HG02852 (cell line): ENCODE results near the gene PACSIN3.
A peak's percentile ranks its signal among the peaks of the same experiment; 100 is the strongest.
"Not testable (repeated sequence)": the region's sequence is repeated elsewhere in the genome, so short reads cannot be mapped to it uniquely, and the experiment has no call there.

Experiments
- ATAC-seq: cut with Tn5 transposase; IDR thresholded peaks from one replicate; pipeline ENCODE4 v1.9.1; 2021; ENCODE audit warnings: mild to moderate bottlenecking, moderate library complexity; ENCODE audit not compliant: unreplicated experiment

Gene PACSIN3

DNA sequence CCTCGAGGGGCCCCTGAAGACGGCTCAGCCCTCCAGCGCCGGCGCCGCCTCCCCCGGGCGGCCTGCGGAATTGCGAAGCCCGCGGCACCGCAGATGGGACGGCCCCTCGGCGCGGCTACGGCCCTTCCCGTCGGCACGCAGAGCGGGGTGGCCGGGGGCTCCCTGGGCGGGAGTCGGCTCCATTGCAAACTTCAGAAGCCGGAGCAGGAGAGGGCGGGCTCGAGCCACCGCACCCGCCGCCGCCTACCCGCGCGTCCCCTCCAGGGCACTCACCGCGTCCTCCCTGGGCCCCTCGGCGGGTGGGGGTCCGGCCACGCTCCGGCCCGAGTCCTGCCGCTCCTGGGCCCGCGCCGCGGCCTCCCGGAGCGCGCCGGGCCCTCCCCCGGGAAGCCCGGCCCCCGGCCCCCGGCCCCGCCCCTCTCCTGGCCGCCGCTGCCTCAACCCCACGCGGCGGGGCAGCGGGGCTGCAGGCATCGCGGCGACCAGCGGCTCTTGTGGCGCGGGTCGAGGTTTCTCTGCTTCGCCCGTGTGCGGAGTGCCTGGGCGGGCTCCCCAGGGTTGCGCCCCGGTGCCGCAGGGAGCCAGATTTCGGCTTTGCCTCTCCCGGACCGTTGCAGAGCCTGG, at the start of gene PACSIN3:
TSS of gene PACSIN3 (minus strand) at position 359 of the 624 bp plus-strand sequence. CDS start 3,707 bp downstream, outside the sequence.
- peak; percentile 60 for ATAC-seq

DNA sequence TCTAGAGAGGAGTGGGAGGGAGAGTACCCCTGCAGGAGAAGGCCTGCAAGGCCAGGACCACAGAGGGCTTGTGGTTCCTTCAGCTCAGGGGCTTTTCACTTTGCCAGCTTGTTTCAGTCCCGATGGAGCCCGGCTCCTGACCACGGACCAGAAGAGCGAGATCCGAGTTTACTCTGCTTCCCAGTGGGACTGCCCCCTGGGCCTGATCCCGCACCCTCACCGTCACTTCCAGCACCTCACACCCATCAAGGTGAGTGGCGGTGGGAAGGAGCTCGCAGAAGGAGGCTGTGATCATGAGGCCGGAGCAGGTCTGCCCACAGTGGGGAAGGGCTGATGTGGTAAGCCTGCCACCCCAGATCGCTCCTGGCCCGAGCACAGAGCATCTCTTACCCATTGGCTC, 48.9 kb upstream of the PACSIN3 start:
- no peak for ATAC-seq

DNA sequence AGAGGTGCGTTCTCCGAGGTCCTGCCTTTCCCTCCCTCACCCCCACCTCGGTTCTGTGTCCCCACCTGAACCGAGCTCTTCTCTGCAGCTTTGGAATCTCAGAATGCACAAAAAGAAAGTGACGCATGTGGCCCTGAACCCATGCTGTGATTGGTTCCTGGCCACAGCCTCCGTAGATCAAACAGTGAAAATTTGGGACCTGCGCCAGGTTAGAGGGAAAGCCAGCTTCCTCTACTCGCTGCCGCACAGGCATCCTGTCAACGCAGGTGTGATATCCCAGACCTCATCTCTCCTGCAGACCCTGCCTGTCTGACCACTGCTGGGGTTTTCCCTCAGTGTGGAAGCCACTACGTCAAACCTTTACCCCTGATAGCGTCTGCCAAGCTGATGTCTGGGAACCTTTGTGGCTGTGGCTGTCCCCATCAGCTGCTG, 48.5 kb upstream of the PACSIN3 start:
- ATAC-seq: no peak

DNA sequence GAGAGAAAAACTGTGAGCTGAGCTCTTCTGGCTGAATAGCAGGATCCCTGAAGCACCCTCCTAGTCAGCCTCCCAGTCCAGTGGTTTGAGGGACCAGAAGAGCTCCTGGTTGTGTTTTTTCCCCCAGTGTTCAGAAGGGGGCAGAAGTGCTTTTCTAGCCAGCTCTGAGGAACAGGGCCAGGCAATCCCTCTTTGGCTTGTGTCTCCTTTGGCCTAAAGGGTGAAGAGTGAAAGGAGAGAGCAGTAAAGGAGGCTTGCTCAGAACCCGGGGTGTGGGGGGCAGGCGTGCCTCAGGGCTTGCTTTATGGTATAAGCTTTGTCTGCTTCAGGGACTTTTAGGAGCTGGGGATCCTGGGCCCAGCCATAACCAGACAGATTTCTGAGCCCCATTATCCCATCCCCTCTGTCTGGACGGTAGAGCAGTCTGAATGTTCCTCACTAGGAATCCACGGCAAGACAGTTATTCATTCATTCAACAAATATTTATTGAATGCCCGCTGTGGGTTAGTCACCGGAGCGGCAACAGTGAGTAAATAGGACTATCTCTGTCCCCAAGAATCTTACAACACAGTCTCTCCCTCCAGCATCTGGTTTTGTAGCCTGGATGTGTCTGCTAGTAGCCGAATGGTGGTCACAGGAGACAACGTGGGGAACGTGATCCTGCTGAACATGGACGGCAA, 47.9 kb upstream of the PACSIN3 start:
- ATAC-seq: no peak

DNA sequence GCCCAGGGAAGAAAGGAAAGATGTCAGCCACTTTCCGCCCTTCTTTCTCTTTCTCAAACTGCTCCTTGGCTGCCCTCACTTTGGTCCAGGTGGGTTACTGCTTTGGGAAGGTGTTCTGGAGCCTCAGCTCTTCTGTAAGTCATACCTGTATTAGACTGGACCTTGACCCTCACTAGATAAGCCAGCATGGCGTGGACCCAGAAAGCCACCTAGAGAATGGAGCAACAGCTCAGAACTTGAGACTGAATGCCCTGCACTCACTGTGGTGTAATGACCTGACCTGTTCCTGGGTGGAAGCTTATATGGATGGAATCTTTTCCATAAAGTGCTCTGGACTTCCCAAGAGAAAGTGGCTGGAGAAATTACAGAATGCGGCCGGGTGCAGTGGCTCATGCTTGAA, 46.8 kb upstream of the PACSIN3 start:
- ATAC-seq: no peak

DNA sequence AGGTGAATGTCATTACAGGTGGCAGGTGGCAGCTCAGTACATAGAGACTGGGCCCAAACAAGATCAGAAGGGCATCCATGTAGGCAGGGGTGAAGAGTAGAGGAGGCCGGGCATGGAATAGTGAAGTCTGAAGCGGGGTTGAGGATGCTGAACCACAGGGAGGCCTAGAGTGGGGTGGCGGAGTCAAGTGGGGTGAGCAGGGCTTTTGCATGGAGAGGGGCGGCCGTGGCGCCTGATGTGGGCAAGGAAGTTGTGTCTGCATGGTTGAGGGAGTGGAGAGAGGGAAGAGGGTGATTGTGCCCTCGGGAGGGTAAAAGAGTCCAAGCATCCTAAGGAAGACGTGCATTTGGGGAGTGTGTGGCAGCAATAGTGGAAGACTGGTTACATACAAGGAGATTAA, 42.9 kb upstream of the PACSIN3 start:
- ATAC-seq: no peak

DNA sequence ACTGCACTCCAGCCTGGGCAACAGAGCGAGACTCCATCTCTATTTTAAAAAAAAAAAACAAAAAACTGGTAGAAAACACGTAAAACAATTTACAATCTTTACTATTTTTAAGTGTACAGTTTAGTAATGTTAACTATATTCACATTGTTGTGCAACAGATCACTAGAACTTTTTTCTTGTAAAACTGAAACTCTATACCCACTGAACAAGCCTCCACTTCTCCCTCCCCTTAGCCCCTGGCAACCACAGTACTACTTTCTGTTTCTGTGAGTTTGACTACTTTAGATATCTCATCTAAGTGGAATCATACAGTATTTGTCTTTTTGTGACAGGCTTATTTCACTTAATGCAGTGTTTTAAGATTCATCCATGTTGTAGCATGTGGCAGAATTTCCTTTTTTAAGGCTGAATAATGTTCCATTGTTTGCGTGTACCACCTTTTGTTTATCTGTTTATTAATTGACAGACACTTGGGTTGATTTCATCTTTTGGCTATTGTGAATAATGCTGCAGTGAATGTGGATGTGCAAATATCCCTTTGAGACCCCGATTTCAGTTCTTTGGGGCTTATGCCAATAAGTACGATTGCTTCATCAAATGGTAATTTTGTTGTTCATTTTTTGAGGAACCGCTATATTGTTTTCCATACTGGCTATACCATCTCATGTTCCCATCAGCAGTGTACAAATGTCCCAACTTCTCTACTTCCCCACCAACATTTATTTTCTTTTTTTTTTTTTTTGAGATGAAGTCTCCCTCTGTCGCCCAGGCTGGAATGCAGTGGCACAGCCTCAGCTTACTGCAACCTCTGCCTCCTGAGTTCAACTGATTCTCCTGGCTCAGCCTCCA, 39.5 kb upstream of the PACSIN3 start:
- ATAC-seq: peak; percentile 91

DNA sequence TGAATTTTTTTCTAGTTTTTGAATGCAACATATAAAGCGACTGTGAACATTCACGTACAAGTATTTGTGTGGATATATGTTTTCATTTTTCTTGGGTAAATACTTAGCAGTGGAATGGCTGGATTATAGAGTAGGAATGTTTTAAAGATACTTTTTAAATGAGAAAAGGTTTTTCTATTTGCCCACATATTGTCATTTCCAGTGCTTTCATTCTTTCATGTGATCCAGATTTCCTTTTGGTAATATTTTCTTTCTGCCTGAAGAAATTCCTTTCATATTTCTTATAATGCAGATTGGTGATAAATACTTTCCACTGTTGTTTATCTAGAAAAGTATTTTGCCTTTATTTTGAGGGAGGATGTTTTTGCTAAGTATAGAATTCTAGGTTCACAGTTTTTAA, 36.5 kb upstream of the PACSIN3 start:
- ATAC-seq: no peak

DNA sequence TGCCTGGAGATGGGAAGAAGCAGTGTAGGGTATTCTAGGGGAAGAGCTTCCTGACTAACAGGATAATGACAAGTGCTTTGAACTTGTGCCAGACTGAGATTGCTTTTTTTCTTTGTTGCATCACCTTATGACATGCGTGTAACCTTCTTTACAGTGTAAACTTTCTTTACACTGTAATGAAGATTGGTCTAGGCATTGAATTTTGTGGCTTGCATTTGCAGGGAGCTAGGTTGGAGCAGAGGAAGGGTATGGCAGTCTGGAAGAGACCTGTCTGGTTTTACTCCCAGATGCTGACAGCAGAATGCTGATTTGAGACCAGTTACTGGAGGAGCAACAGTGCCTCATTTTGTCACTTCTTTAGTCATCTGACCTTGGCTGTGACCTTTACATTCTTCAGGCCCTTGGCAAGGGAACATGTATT, 34.2 kb upstream of the PACSIN3 start:
- no peak for ATAC-seq

DNA sequence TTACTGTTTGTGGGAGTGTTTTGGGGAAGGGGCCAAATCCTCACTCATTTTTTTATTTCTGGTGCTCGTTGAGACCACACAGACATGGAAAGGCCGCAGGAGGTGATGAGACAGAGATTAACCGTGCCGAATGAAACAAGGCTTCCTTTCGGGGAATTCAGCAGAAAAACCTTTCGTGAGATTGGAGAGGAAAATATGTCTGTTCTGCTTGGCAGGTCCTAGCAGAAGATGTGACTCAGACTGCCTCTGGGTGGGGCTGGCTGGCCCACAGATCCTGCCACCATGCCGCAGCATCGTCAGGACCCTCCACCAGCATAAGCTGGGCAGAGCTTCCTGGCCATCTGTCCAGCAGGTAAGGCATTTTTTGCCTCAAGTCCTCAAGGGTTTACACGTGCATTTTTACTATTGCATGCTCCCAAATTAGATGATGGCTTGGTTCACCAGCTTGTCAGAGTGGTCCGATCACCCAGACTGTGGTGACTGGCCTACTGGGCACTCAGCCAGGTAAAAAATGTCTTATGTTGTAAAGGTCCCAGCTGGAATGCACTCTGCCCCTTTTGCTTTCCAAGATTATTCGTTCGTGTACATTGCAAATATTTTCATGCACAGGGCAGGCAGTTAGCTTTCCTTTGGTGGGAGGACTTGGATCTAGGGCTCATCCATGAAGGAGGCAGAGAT, 30.0 kb upstream of the PACSIN3 start:
- no peak for ATAC-seq

DNA sequence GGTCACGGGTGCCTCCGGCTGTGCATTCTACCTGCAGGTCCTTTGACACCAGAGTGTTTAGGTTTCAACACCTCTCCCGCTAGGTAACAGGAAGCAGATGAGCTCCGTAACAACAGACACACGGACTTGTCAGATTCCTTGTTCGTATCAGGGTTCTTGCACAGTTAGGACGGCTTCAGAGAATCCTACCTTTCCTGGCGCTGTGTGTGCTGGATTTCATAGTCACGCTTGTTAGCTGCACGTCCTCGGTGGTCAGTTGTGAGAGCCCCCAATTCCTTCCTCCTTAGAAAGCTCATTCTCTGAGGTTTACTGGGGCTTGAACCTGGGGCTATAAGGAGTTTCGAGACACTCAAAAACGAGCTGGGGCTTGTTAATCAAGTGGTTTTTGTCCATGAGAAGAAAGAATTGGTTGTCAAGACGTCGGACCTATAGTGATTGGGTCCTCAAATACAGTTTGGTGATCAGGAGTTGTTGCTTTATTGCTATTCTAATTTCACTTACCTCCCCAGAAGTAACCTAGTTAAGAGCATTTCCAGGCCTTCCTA, 29.2 kb upstream of the PACSIN3 start:
- no peak for ATAC-seq

DNA sequence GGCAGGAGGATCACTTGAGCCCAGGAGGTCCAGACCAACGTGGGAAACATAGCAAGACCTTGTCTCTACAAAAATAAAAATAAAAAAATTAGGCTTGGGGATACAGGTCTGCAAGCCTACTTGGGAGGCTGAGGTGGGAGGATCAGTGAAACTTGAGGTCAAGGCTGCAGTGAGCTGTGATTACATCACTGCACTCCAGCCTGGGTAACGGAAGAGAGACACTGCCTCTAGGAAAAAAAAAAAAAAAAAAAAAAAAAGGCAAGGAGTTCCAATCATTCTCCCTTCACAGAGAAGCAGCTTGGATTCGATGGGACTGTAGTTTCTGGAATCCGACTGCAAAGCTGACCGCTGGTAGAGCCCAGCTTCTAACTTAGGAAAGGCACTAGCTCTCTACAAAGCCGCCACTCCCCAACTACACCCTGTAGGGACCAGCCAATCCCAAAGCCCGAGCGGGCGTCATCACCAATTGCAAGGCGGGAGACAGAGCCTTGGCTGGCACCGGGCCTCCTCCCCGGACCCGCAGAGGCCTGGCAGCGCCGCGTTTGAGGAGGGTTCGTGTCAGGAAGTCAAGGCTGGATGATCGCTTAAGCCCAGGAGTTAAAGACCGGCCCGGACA, 27.8 kb upstream of the PACSIN3 start:
- peak; percentile 52 for ATAC-seq

DNA sequence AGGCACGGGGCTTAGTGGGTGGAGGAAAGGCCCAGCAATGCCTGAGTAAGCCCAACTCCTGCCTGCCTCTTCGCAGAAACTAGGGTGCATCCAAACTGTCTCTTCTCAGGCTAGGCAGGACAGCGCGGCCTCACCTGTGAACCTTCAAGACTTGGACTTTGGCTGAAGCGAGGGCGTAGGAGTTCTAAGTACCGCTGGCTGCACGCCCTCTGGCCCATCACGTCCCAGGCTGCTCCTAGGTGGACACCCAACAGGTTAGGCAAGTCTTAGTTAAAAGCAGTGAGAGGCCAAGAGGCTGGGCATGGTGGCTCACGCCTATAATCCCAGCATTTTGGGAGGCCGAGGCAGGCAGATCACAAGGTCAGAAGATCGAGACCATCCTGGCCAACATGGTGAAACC, 26.7 kb upstream of the PACSIN3 start:
- ATAC-seq: no peak

DNA sequence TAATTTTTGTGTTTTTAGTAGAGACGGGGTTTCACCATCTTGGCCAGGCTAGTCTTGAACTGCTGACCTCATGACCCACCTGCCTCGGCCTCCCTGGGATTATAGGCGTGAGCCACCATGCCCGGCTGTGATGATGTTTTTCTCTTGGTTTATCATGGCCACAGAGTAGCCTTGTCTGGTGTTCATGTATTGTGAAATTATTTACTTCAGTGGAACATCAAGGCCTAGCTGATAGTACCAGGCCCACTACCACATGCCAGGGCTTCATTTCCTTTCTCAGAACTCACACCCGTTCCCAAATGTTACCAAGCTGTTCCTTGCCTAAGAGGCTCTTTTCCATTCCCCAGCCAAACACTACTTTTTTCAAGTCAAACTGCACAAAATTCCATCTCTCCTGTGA, 22.4 kb upstream of the PACSIN3 start:
- no peak for ATAC-seq

DNA sequence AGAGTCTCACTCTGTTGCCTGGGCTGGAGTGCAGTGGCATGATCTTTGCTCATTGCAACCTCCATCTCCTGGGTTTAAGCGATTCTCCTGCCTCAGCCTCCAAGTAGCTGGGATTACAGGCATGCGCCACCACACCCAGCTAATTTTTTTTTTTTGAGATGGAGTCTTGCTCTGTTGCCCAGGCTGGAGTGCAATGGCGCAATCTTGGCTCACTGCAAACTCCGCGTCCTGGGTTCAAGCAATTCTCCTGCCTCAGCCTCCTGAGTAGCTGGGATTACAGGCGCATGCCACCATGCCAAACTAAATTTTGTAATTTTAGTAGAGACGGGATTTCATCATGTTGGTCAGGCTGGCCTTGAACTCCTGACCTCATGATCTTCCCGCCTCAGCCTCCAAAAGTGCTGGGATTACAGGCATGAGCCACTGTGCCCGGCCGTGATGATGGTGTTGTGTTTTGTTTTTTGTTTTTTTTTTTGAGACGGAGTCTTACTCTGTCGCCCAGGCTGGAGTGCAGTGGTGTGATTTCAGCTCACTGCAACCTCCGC, 21.8 kb upstream of the PACSIN3 start:
- ATAC-seq: not testable (repeated sequence)

DNA sequence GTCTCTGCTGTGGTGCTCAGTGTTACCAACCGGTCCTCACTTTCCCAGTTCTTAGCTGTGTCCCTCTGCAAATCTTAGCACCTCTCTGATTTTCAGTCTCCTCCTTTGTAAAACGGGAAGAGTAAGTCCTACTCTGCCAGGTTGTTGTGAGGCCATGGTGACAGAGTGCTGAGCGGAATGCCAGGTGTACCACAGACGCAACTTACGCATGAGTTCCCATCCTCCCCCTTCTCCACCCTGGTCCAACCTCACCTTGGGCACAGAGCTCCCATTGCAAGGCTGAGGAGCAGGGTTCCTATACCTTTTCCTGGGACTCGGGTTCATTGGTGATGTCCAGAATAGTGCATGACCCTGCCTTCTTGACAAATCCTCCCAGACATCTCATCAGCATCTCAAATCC, 21.2 kb upstream of the PACSIN3 start:
- no peak for ATAC-seq

DNA sequence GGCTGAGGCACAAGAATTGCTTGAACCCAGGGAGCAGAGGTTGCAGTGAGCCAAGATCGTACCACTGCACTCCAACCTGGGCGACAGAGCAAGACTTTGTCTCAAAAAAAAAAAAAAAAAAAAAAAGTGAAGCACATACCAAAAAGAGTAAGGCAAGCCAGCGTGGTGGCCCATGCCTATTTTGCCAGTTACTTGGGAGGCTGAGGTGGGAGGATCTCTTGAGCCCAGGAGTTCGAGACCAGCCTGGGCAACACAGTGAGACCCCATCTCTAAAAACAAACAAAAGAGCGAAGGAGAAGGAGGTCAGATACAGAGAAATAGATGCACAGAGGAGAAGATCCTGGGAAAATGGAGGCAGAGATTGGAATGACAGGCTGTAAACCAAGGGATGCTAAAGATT, 20.3 kb upstream of the PACSIN3 start:
- ATAC-seq: not testable (repeated sequence)

DNA sequence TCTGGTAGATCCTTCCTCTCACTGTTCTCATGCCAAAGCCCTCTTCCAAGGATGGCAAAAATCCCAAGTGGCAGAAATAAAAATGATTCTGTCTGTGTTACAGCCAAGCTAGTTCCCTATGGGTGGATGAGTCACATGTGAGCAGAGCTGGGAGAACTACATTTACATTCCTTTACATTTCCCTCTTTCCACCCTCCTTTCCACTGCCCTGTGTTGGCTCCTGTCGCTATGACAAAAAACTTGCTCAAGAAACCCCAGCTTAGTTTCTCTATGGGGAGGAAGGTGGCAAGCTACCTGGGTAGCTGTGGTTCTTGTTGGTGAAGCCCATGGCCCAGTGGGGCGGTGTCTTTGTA, 18.4 kb upstream of the PACSIN3 start:
- ATAC-seq: no peak

DNA sequence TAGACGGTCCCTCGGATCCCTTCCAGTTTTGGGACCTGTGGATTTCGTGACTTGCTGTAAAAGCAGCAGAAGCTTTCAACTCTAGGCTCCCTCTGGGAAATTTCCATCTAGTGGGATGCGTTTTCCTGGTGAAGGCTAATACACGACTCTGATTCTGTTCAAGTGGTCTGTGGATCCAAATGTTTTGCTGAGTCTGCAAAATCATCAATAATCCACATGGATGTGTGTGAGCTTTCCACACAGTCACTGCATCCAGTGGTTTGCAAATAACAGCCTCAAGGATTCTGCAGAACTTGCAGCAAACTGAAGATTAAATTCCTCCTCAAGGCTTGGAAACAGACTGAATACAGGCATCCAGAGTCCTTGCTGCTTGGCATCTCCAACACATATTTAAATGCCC, 16.3 kb upstream of the PACSIN3 start:
- no peak for ATAC-seq

DNA sequence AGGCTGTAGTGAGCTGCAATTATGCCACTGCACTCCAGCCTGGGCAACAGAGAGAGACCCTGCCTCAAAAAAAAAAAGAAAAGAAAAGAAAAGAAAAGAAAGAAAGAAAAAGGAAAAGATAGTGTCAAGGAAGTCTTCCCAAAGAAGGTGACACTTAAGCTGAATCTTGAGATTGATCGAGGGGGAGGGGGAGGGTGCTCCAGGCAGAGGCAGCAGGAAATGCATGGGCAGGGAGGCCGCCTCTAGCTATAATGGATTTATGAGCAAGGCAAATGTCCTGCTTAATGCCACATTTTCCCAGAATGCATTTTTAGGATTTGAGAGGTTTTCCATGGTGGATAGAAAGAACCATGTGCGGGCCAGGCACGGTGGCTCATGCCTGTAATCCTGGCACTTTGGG, 14.8 kb upstream of the PACSIN3 start:
- ATAC-seq: no peak
